Smooth muscle cell (in vitro differentiated cells): ENCODE measurements around the gene C5orf24. TPM values are rescaled to one million over a fixed set of nuclear protein-coding genes. Genes with fewer than 3 reads are reported as not detected.
"Not testable (repeated sequence)": the region's sequence is repeated elsewhere in the genome, so short reads cannot be mapped to it uniquely, and the experiment has no call there.

Experiments
- DNase-seq: peaks from one replicate; lab custom pipeline; 2025; ENCODE audit not compliant: unreplicated experiment; lab: John Stamatoyannopoulos, UW
- H2AFZ ChIP-seq: fragments of 200-600 bp; sonication (generic); 2 replicates; pipeline ENCODE4 v1.6.0; 2016; ENCODE audit warnings: antibody characterized with exemption, low read depth, mild to moderate bottlenecking
- H3F3A ChIP-seq: fragments of 200-600 bp; sonication (generic); 2 replicates; pipeline ENCODE4 v1.6.0; 2017; ENCODE audit warnings: antibody characterized with exemption, low read depth
- H3K27ac ChIP-seq: fragments of 200-600 bp; sonication (generic); 2 replicates; pipeline ENCODE4 v1.5.1; 2016; ENCODE audit warnings: low read depth, mild to moderate bottlenecking
- H3K27me3 ChIP-seq: fragments of 200-600 bp; sonication (generic); 2 replicates; pipeline ENCODE4 v1.6.1; 2016; ENCODE audit warnings: low read depth, mild to moderate bottlenecking
- H3K36me3 ChIP-seq: fragments of 200-600 bp; sonication (generic); 2 replicates; pipeline ENCODE4 v1.5.1; 2016; ENCODE audit warnings: low read depth
- H3K4me1 ChIP-seq: fragments of 200-600 bp; sonication (generic); 2 replicates; pipeline ENCODE4 v1.5.1; 2016; ENCODE audit warnings: low read depth
- H3K4me2 ChIP-seq: fragments of 200-600 bp; sonication (generic); 2 replicates; pipeline ENCODE4 v1.6.0; 2016; ENCODE audit warnings: mild to moderate bottlenecking
- H3K4me3 ChIP-seq: fragments of 200-600 bp; sonication (generic); 2 replicates; pipeline ENCODE4 v1.5.1; 2016; ENCODE audit warnings: mild to moderate bottlenecking
- H3K79me2 ChIP-seq: fragments of 200-600 bp; sonication (generic); 2 replicates; pipeline ENCODE4 v1.6.0; 2016; ENCODE audit warnings: low read depth, mild to moderate bottlenecking
- H3K9ac ChIP-seq: fragments of 200-600 bp; sonication (generic); 2 replicates; pipeline ENCODE4 v1.6.0; 2016; ENCODE audit warnings: low read depth
- H3K9me3 ChIP-seq: fragments of 200-600 bp; sonication (generic); replicated peaks from 2 replicates; pipeline ENCODE4 v1.5.1; 2016; ENCODE audit warnings: low read depth
- H4K20me1 ChIP-seq: fragments of 200-600 bp; sonication (generic); 2 replicates; pipeline ENCODE4 v1.6.0; 2016; ENCODE audit warnings: low read depth
- CTCF ChIP-seq: fragments of 200-600 bp; sonication (generic); IDR thresholded peaks from 2 replicates; pipeline ENCODE4 v1.5.1; 2017; ENCODE audit warnings: borderline replicate concordance, mild to moderate bottlenecking, antibody characterized with exemption; ENCODE audit not compliant: insufficient read depth, poor library complexity, severe bottlenecking
- WGBS: methylation state at CpG from one replicate; pipeline ENCODE4 v1.1.7; 2016; ENCODE audit warnings: low lambda C conversion rate; 5-methylcytosine and 5-hydroxymethylcytosine counted together
- polyA plus RNA-seq: library from polyadenylated mRNA; unstranded; fragments of >200 nt; fragmentation: Nextera tagmentation; extraction: Ambion mirVana; gene quantifications from 2 replicates; pipeline ENCODE4 v1.2.1, GENCODE V29; 2016
- total RNA-seq: library from RNA; depleted of rRNA; stranded (reverse); fragments of >200 nt; gene quantifications from 2 replicates; pipeline ENCODE4 v1.2.3, GENCODE V29; 2014

Gene C5orf24
- total and polyA plus RNA-seq, 2 experiments from 2014 or later = 34.3 to 88.3 TPM

DNA sequence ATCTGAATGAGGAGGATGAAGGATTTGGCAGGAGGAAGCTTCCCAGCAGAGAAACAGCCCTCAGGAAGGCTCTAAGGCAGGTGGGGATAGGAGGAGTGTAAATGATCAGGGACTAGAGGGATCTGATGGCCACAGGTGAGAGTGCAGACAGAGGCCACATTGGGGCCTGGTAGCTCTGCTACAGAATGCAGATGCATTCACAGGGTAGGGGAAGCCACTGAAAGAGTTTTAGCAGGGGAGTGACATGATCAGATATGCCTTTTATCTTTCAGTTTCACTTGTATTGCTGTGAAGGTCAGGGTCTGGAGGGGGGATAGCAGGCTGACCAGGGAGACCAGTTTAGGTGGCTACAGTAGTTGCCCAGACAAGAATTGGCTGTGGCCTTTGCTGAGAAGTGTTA, 31.4 kb downstream of the C5orf24 start:
- peaks cover 24% of the 10 kb centered on the region for H4K20me1 ChIP-seq
- H3K4me3 ChIP-seq = no peak overlapping the region
- H3K4me1 ChIP-seq = peaks cover 4% of the 10 kb centered on the region
- no peaks in the 10 kb centered on the region for H3K36me3 ChIP-seq
- H2AFZ ChIP-seq = no peak overlapping the region
- H3F3A ChIP-seq = peaks cover 14% of the 10 kb centered on the region
- TF ChIP-seq CTCF = no peak
- H3K27me3 ChIP-seq = no peaks in the 10 kb centered on the region
- peaks cover 52% of the 10 kb centered on the region for H3K79me2 ChIP-seq
- no peak for DNase-seq
- H3K9me3 ChIP-seq = no peaks in the 10 kb centered on the region
- no peak overlapping the region for H3K9ac ChIP-seq
- no peak overlapping the region for H3K27ac ChIP-seq
- no peak overlapping the region for H3K4me2 ChIP-seq

DNA sequence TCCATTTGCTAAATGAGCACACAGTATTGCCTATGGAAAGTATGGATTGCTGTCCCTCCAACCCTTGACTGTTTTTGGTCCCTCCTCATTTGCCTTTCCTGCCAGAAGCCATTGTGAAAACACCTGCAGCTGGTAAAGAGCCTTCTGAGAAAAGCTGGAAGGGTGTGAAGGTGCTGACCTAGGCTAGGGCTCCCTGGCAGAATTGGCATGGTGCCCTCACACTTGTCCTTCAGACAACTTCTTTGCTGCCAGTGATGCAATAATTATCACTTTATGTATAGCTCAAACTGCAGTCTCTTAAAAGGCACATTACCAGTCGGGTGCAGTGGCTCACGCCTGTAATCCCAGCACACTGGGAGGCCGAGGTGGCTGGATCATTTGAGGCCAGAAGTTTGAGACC, 32.6 kb downstream of the C5orf24 start:
- Histone ChIP-seq H3K9ac (no peak overlapping the region), H4K20me1 (peaks cover 31% of the 10 kb centered on the region), H3K4me2 (no peak overlapping the region), H2AFZ (no peak overlapping the region), H3K27me3 (no peaks in the 10 kb centered on the region), H3F3A (peaks cover 14% of the 10 kb centered on the region), H3K4me3 (no peak overlapping the region), H3K4me1 (peaks cover 4% of the 10 kb centered on the region), H3K79me2 (peaks cover 60% of the 10 kb centered on the region), H3K36me3 (no peaks in the 10 kb centered on the region), H3K9me3 (no peaks in the 10 kb centered on the region), H3K27ac (no peak overlapping the region)
- DNase-seq = no peak
- 92% methylated on average over 3 of the region's 3 CpGs for WGBS
- no peak for TF ChIP-seq CTCF

DNA sequence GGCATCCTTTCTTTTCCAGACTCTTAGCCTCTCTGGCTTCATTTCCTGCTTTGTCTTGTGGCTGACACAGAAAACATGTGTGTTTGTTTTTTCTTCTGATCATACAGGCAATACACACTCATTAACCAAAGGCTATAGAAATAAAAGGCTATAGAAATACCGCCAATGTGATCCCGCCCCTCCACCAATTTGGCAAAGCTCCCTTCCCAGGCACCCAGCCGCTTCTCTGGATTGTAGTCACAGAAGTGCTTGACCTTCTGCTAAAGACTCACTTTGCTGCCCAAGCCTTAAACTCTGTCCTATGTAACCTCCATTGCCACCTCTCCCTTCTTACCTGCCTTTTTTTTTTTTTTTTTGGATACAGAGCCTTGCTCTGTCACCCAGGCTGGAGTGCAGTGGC, 33.7 kb downstream of the C5orf24 start:
- no peaks in the 10 kb centered on the region for H3K9me3 ChIP-seq
- no peak overlapping the region for H2AFZ ChIP-seq
- H3K4me2 ChIP-seq = no peak overlapping the region
- 97% methylated on average over 3 of the region's 3 CpGs for WGBS
- H3K27ac ChIP-seq = no peak overlapping the region
- no peaks in the 10 kb centered on the region for H3K36me3 ChIP-seq
- no peak overlapping the region for H3K9ac ChIP-seq
- H3K27me3 ChIP-seq = no peaks in the 10 kb centered on the region
- TF ChIP-seq CTCF = no peak
- H3K79me2 ChIP-seq = peaks cover 70% of the 10 kb centered on the region
- no peak for DNase-seq
- no peaks in the 10 kb centered on the region for H3K4me1 ChIP-seq
- H4K20me1 ChIP-seq = peaks cover 35% of the 10 kb centered on the region
- H3K4me3 ChIP-seq = no peak overlapping the region
- peaks cover 14% of the 10 kb centered on the region for H3F3A ChIP-seq

DNA sequence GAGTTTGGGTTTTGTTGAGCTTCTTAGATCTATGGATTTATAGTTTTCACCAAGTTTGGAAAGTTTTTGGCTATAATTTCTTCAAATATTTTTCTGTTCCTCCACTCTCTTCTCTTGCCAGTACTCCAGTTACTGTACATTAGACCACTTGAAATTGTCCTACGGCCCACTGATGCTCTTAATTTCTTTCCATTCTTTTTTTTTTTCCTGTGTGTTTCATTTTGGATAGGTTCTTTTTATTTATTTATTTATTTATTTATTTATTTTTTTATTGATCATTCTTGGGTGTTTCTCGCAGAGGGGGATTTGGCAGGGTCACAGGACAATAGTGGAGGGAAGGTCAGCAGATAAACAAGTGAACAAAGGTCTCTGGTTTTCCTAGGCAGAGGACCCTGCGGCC, 35.2 kb downstream of the C5orf24 start:
- not testable (repeated sequence) for H2AFZ ChIP-seq, H3K36me3 ChIP-seq, H3K4me2 ChIP-seq, H3K27ac ChIP-seq, H3K9me3 ChIP-seq, H3K9ac ChIP-seq, H3K27me3 ChIP-seq, H3K4me3 ChIP-seq, DNase-seq, H3F3A ChIP-seq, H3K4me1 ChIP-seq
- peaks cover 80% of the 10 kb centered on the region for H3K79me2 ChIP-seq
- H4K20me1 ChIP-seq = peaks cover 50% of the 10 kb centered on the region
- WGBS = 81% methylated on average over 2 of the region's 3 CpGs

DNA sequence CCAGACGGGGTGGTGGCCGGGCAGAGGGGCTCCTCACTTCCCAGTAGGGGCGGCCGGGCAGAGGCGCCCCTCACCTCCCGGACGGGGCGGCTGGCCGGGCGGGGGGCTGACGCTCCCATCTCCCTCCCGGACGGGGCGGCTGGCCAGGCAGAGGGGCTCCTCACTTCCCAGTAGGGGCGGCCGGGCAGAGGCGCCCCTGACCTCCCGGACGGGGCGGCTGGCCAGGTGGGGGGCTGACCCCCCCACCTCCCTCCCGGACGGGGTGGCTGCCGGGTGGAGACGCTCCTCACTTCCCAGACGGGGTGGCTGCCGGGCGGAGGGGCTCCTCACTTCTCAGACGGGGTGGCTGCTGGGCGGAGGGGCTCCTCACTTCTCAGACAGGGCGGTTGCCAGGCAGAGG, 35.9 kb downstream of the C5orf24 start:
- not testable (repeated sequence) for H3K4me2 ChIP-seq, H3F3A ChIP-seq, H3K27me3 ChIP-seq, H3K9me3 ChIP-seq, H3K36me3 ChIP-seq, H3K9ac ChIP-seq, H3K27ac ChIP-seq, DNase-seq, H3K4me1 ChIP-seq, H2AFZ ChIP-seq, H3K4me3 ChIP-seq
- H4K20me1 ChIP-seq = peaks cover 57% of the 10 kb centered on the region
- WGBS = no CpG with 5 or more reads among the region's 30 CpGs
- peaks cover 80% of the 10 kb centered on the region for H3K79me2 ChIP-seq
